Measurements from ENCODE around the gene PHF2. TPM values are rescaled to one million over a fixed set of nuclear protein-coding genes. Genes with fewer than 3 reads are reported as not detected.

Gene PHF2
- total and polyA plus RNA-seq, 9 of the 15 experiments (the other 6 are each of a cell fraction or from before 2014, with no cell fraction given), result 0.37 to 14.4 (median 8.1) TPM

DNA sequence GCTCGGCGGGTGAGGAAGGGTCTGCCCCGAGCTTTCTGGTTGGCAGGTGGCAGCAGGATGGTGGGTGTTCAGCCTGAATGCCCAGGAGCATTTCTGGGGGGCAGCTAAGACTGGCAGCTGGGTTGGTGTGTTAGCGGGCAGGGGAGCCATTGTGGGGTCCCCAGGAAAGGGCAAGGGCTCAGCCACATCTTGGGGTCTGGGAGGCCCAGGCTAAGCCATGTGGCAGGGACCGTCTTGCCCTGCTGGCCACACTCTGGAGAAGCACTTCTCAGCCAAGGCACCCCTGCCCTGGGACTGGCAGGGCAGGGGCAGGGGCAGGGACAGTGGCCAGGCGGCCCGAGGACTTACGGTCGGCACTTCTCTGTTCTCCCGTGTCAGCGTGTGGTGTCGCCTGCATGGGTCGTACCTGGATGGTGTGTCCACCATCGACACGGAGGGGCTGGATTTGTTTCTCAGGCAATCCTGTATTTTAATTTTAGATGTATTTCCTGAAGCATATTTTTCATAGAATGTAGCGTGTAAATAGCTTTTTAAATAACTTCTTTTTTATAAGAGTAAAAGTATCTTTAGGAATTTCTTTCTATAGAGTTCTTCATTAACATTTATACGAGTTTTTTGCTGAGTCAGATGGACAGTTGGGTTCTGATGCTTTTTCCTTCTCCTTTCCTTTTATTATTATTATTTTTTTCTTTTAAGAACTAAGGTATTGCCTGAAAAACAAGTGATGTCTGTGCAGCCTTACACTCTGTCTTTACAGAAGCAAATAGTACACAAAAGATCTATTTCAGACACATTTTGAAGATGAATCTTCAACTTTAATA lies 102.0 kb downstream of the PHF2 start (continued):
- TF ChIP-seq, protein P1, sequence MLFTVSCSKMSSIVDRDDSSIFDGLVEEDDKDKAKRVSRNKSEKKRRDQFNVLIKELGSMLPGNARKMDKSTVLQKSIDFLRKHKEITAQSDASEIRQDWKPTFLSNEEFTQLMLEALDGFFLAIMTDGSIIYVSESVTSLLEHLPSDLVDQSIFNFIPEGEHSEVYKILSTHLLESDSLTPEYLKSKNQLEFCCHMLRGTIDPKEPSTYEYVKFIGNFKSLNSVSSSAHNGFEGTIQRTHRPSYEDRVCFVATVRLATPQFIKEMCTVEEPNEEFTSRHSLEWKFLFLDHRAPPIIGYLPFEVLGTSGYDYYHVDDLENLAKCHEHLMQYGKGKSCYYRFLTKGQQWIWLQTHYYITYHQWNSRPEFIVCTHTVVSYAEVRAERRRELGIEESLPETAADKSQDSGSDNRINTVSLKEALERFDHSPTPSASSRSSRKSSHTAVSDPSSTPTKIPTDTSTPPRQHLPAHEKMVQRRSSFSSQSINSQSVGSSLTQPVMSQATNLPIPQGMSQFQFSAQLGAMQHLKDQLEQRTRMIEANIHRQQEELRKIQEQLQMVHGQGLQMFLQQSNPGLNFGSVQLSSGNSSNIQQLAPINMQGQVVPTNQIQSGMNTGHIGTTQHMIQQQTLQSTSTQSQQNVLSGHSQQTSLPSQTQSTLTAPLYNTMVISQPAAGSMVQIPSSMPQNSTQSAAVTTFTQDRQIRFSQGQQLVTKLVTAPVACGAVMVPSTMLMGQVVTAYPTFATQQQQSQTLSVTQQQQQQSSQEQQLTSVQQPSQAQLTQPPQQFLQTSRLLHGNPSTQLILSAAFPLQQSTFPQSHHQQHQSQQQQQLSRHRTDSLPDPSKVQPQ (CRISPR knock-in tag; IDR thresholded peaks at IDR 0.05; ENCODE audit: borderline replicate concordance), result no peak
- TF ChIP-seq NFE2 (IDR thresholded peaks at IDR 0.05; ENCODE audit: low read depth) (0 out of 2 replicates have a peak, but pooled peaks have one; percentile 16), MYNN (IDR thresholded peaks at IDR 0.05) (no peak), MYNN (CRISPR knock-in tag; IDR thresholded peaks at IDR 0.05) (no peak)

DNA sequence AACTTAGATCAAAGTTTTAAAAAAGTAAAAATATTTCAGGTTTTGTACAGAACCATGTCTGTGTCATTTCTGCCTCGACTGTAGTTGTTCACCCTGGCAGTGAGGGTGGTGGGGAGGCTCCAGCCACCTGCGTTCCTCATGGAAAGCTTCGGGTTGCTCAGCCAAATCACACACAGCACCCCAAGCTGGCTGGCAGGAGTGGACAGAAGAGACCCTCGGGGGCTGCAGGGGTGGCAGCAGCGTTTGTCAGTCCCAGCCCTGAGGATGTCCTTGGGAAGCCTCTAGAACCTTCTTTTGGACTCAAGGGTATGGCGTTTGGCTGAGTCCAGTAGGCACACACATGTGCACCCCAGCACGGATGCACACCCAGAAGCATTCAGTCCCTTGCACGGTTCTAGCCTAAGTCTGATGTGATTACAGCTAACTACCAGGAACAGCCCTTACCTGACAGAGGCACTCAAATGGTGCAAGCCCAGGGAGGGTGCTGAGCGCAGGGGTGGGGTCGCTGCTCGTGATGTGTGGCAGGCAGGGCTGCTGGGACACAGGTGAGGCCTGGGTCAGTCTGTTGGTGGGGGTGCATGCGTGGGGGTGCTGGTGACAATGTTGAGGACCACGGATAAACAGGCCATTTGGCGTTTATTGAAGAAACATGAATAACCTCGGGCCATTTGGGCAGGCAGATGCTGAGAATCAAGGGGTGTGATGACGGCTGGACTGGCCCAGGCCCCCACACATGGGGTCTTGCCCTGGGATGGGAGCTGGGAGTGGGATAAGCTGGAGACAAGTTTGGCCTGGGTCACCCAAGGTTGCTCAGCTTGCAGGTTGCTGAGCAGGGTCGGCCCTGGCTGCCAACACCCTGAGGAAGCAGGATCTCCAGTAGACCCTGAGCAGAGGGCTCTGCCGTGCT lies 103.4 kb downstream of the PHF2 start:
- in situ Hi-C loops (cut with MboI) (loop anchor here (25.0 kb wide), 1 partner anchor 533 kb away; no protein-coding TSS in a partner anchor), intact Hi-C loops (cut with micrococcal nuclease) (loop anchor here (5.0 to 10.0 kb wide), 2 partner anchors 145 to 533 kb away; no protein-coding TSS in a partner anchor)
- ChIA-PET CTCF (ENCODE audit: low intra/inter-chr PET ratio) (no interaction called here), POLR2A (interaction anchor here (0.6 to 1.2 kb wide), 3 partner anchors 12 to 524 kb away, joined by 3 to 4 read pairs (median 4); no protein-coding TSS in a partner anchor)
- 42% methylated on average over 16 of the region's 18 CpGs for WGBS (ENCODE audit: insufficient coverage, low coverage, missing lambda C conversion rate)
- FAIRE-seq, result no peak
- no peak overlapping the region for H3K4me3 ChIP-seq
- no peak overlapping the region for H2AFZ ChIP-seq (ENCODE audit: low read depth, low read length)
- peaks cover 0 to 18% of the 10 kb centered on the region in 2 experiments; a peak in 1 of 5 replicates for H3K4me1 ChIP-seq (replicated peaks in 1 of 2; ENCODE audit: control insufficient read depth in 2 of 2, insufficient read depth in 2 of 2, low read length in 2 of 2)
- no peak overlapping the region for H3K27ac ChIP-seq (ENCODE audit: extremely low read depth, low read depth, low read length)
- peak overlapping the region in 1 of 2 experiments; percentile 53; a peak in 1 of 4 replicates for H3K9ac ChIP-seq (ENCODE audit: insufficient read depth in 1 of 2, low read depth in 2 of 2, low read length in 2 of 2)
- no peaks in the 10 kb centered on the region for H3K27me3 ChIP-seq (ENCODE audit: control insufficient read depth in 2 of 2, insufficient read depth in 2 of 2, low read length in 2 of 2)
- no peaks in the 10 kb centered on the region for H3K9me3 ChIP-seq (replicated peaks; ENCODE audit: control insufficient read depth, insufficient read depth, low read depth, low read length)
- BruUV-seq (replicated peaks), result no TSS peak
- H3K4me2 ChIP-seq (ENCODE audit: insufficient read depth, low read length), result no peak overlapping the region
- DNase-seq (ENCODE audit: extremely low read depth in 1 of 4, low spot score in 3 of 4), result no peak
- H3K9me1 ChIP-seq (ENCODE audit: control insufficient read depth, insufficient read depth, low read length), result no peaks in the 10 kb centered on the region
- H4K20me1 ChIP-seq (replicated peaks; ENCODE audit: control insufficient read depth, insufficient read depth, low read length), result no peaks in the 10 kb centered on the region
- ATAC-seq, result no peak
- H3K79me2 ChIP-seq (ENCODE audit: control insufficient read depth, insufficient read depth, low read length), result no peaks in the 10 kb centered on the region
- H3K36me3 ChIP-seq (ENCODE audit: control insufficient read depth, insufficient read depth, low read length), result peaks cover 14% of the 10 kb centered on the region; the same call in 1 of the 3 replicates
- TF ChIP-seq ZNF41 (CRISPR knock-in tag; conservative IDR thresholded peaks at IDR 0.05) (no peak), FOS (IDR thresholded peaks at IDR 0.05; ENCODE audit: extremely low read depth, insufficient read length) (no peak), GTF2F1 (IDR thresholded peaks at IDR 0.05; ENCODE audit: low read depth, low read length) (no peak), ZNF347 (CRISPR knock-in tag; IDR thresholded peaks at IDR 0.05; ENCODE audit: low read depth) (no peak), MCM2 (IDR thresholded peaks at IDR 0.05; ENCODE audit: low read depth) (no peak), ZKSCAN3 (CRISPR knock-in tag; IDR thresholded peaks at IDR 0.05) (no peak), ZNF696 (CRISPR knock-in tag; conservative IDR thresholded peaks at IDR 0.05) (no peak), PURB (CRISPR knock-in tag; IDR thresholded peaks at IDR 0.05; ENCODE audit: low read depth) (no peak), ZNF384 (IDR thresholded peaks at IDR 0.05; ENCODE audit: low read depth, low read length) (no peak), NFXL1 (CRISPR knock-in tag; IDR thresholded peaks at IDR 0.05) (no peak), ZNF707 (CRISPR knock-in tag; conservative IDR thresholded peaks at IDR 0.05) (no peak)
- TF ChIP-seq, protein P2, sequence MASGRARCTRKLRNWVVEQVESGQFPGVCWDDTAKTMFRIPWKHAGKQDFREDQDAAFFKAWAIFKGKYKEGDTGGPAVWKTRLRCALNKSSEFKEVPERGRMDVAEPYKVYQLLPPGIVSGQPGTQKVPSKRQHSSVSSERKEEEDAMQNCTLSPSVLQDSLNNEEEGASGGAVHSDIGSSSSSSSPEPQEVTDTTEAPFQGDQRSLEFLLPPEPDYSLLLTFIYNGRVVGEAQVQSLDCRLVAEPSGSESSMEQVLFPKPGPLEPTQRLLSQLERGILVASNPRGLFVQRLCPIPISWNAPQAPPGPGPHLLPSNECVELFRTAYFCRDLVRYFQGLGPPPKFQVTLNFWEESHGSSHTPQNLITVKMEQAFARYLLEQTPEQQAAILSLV (tag; IDR thresholded peaks at IDR 0.05), result no peak
